ENCODE data around the gene CUEDC1.

- TF ChIP-seq EZH2 (IDR thresholded peaks at IDR 0.05; ENCODE audit: borderline replicate concordance, low read length) (no peak), CTCF (conservative IDR thresholded peaks at IDR 0.05 in 1 of 2, IDR thresholded peaks at IDR 0.05 in 1 of 2; ENCODE audit: extremely low read depth in 1 of 2, insufficient read depth in 1 of 2, low read depth in 1 of 2, low read length in 2 of 2) (no peak)
These were observed 86.1 kb downstream of the CUEDC1 start for GRCh38 chr17:57868910-57869616.
